HG02763 (cell line): ENCODE data around the gene IL1A.

ENCODE experiments used
- ATAC-seq: cut with Tn5 transposase; IDR thresholded peaks from one replicate; pipeline ENCODE4 v1.9.1; 2021; ENCODE audit warnings: mild to moderate bottlenecking, moderate library complexity; ENCODE audit not compliant: unreplicated experiment

Gene IL1A

GRCh38 chr2:112818094-112818902 lies 34.0 kb upstream of the IL1A start:
- ATAC-seq = no peak

GRCh38 chr2:112817082-112817689 lies 32.9 kb upstream of the IL1A start:
- no peak for ATAC-seq

- no peak for ATAC-seq
These were observed 30.0 kb upstream of the IL1A start for GRCh38 chr2:112814278-112814677.

- no peak for ATAC-seq
These were observed 29.1 kb upstream of the IL1A start for GRCh38 chr2:112813280-112813966.

- ATAC-seq = no peak
These were observed 28.3 kb upstream of the IL1A start for GRCh38 chr2:112812318-112813267.

GRCh38 chr2:112811841-112812306 lies 27.6 kb upstream of the IL1A start:
- ATAC-seq = no peak

GRCh38 chr2:112811276-112811831 lies 27.1 kb upstream of the IL1A start:
- no peak for ATAC-seq

- no peak for ATAC-seq
These were observed 24.8 kb upstream of the IL1A start for GRCh38 chr2:112809112-112809511.

- ATAC-seq = no peak
These were observed 23.0 kb upstream of the IL1A start for GRCh38 chr2:112807233-112807807.

GRCh38 chr2:112805542-112805941 lies 21.2 kb upstream of the IL1A start:
- ATAC-seq = no peak

GRCh38 chr2:112803691-112804521 lies 19.6 kb upstream of the IL1A start:
- no peak for ATAC-seq

GRCh38 chr2:112800881-112801583 lies 16.7 kb upstream of the IL1A start:
- ATAC-seq = no peak

GRCh38 chr2:112798979-112799975 lies 15.0 kb upstream of the IL1A start:
- ATAC-seq = no peak

- ATAC-seq = no peak
These were observed 12.2 kb upstream of the IL1A start for GRCh38 chr2:112796486-112796885.

- ATAC-seq = no peak
These were observed 11.5 kb upstream of the IL1A start for GRCh38 chr2:112795774-112796173.

GRCh38 chr2:112794841-112795240 lies 10.5 kb upstream of the IL1A start:
- no peak for ATAC-seq

- no peak for ATAC-seq
These were observed 9.9 kb upstream of the IL1A start for GRCh38 chr2:112794131-112794733.
